Karpas-422 (cell line): ENCODE data around the gene WFIKKN2. TPM values are rescaled to one million over a fixed set of nuclear protein-coding genes. Genes with fewer than 3 reads are reported as not detected.
"Not testable (repeated sequence)": the region's sequence is repeated elsewhere in the genome, so short reads cannot be mapped to it uniquely, and the experiment has no call there.

Source experiments
- DNase-seq: peaks from one replicate; pipeline ENCODE4 v3.0.0-alpha.2; 2015
- H2AFZ ChIP-seq: fragments of 200-600 bp; sonication (generic); 2 replicates; pipeline ENCODE4 v1.6.1; 2014; ENCODE audit warnings: antibody characterized with exemption, low read length, mixed read lengths
- H3K27ac ChIP-seq: fragments of 200-600 bp; sonication (generic); 2 replicates; pipeline ENCODE4 v1.5.1; 2014; ENCODE audit warnings: mild to moderate bottlenecking, low read length, moderate library complexity
- H3K27me3 ChIP-seq: fragments of 200-600 bp; sonication (generic); 2 replicates; pipeline ENCODE4 v1.6.1; 2014; ENCODE audit warnings: low read length, mixed read lengths
- H3K36me3 ChIP-seq: fragments of 200-600 bp; sonication (generic); 2 replicates; pipeline ENCODE4 v1.6.1; 2014; ENCODE audit warnings: low read length, mixed read lengths; ENCODE audit not compliant: insufficient read depth
- H3K4me1 ChIP-seq: fragments of 200-600 bp; sonication (generic); 2 replicates; pipeline ENCODE4 v1.6.1; 2014; ENCODE audit warnings: mild to moderate bottlenecking, low read length, mixed read lengths
- H3K4me2 ChIP-seq: fragments of 200-600 bp; sonication (generic); 2 replicates; pipeline ENCODE4 v1.6.1; 2014; ENCODE audit warnings: low read length, low read depth, mild to moderate bottlenecking; ENCODE audit not compliant: poor library complexity, severe bottlenecking
- H3K4me3 ChIP-seq: fragments of 200-600 bp; sonication (generic); 2 replicates; pipeline ENCODE4 v1.5.1; 2014; ENCODE audit warnings: mild to moderate bottlenecking, antibody characterized with exemption, low read length, mixed read lengths
- H3K79me2 ChIP-seq: fragments of 200-600 bp; sonication (generic); 2 replicates; pipeline ENCODE4 v1.6.1; 2014; ENCODE audit warnings: mild to moderate bottlenecking, low read length, mixed read lengths
- H3K9ac ChIP-seq: fragments of 200-600 bp; sonication (generic); 2 replicates; pipeline ENCODE4 v1.6.0; 2014; ENCODE audit warnings: low read length
- H3K9me2 ChIP-seq: fragments of 200-600 bp; sonication (generic), shearing (Covaris generic); replicated peaks from 2 replicates; pipeline ENCODE4 v1.6.0; 2014; ENCODE audit warnings: mild to moderate bottlenecking, low read length, moderate library complexity; ENCODE audit not compliant: insufficient read depth
- H3K9me3 ChIP-seq: fragments of 300-700, 200-600 bp; sonication (generic); 2 replicates; pipeline ENCODE4 v1.6.1; 2014; ENCODE audit warnings: low read length, mixed read lengths
- H4K20me1 ChIP-seq: fragments of 200-600 bp; sonication (generic); 2 replicates; pipeline ENCODE4 v1.6.1; 2014; ENCODE audit warnings: mild to moderate bottlenecking, antibody characterized with exemption, low read length, low read depth; ENCODE audit not compliant: insufficient read depth
- total RNA-seq: library from RNA; depleted of rRNA; stranded (reverse); fragments of >200 nt; shearing (Covaris generic); gene quantifications from 2 replicates; pipeline ENCODE4 v1.2.3, GENCODE V29; 2014; ENCODE audit warnings: low replicate concordance

WFIKKN2 gene
- total RNA-seq, 1 experiment from 2014 or later = not detected

DNA sequence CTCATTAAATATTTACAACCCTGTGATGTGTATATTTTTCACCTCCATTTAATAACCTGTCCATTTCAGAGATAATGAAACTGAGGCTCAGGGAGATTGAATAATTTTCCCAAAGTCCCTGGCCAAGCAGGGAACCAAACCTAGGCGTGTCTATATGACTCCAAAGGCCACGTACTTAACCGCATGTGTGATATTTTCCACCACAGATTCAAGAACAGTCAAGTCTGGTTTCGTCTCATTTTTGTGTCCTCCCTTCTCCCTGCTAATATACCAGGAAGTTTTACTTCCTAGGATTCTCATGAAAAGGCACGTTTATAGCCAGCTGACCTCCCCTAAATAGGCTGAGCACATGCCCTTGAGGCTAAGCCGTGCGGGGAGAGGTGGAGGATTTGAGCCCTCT is 15.3 kb downstream of the WFIKKN2 start:
- Histone ChIP-seq H3K4me1 (peaks cover 12% of the 10 kb centered on the region), H3K4me3 (no peak overlapping the region), H3K27me3 (no peaks in the 10 kb centered on the region), H3K9ac (no peak overlapping the region), H3K4me2 (no peak overlapping the region), H3K9me3 (no peaks in the 10 kb centered on the region), H3K27ac (no peak overlapping the region), H3K9me2 (no peaks in the 10 kb centered on the region), H3K79me2 (no peaks in the 10 kb centered on the region), H2AFZ (no peak overlapping the region), H4K20me1 (no peaks in the 10 kb centered on the region), H3K36me3 (no peaks in the 10 kb centered on the region)
- DNase-seq = no peak

DNA sequence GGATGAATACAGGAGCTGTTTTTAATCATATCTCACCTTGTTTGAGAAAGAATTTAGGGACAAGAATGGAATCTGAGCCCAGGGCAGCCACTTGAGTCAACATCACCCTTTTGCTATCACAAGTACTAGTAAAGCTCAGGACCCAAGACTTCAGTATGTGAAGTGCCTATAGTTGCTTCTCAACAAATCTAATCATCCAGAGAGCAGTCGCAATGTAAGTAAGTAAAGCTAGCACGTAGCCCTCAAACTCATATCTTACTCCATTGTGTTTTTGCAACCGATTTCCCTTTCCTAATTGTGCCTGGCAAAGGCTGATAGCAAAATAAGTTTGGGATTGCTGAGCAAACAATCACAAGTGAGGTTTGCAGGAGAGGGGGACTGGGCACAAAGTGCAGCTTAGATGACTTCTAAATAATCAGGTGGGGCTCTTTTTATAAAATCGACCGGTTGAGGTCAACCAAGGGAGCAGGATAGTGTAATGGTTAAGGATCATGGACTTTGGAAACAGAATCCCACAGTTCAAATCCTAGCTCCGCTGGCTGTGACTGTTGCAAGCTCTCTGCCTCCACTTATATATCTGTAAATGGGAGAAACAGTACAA is 17.7 kb downstream of the WFIKKN2 start:
- H2AFZ ChIP-seq = no peak overlapping the region

DNA sequence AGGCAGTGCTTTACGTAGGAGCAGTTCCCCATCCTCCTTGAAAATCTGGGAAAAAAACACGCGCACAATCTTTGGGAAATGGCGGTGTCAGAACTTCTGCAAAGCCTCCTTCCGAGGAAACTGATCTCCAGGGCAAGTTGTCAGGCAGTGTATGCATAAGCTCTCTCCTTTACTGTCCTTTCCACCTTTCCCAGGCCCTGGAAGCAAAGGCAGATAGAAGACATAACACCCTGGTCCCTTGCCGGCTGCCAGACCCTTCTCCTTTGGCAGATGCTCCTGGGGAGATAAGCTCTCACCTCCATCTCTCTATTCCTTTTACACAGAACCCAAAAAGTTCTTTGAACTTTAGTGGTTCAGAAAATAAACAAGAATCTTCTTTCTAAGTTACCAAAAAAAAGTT is 18.4 kb downstream of the WFIKKN2 start:
- DNase-seq = no peak
- Histone ChIP-seq H3K9me3 (no peaks in the 10 kb centered on the region), H3K27ac (no peak overlapping the region), H3K4me3 (no peak overlapping the region), H2AFZ (no peak overlapping the region), H3K4me1 (peaks cover 12% of the 10 kb centered on the region), H3K4me2 (no peak overlapping the region), H3K9ac (no peak overlapping the region), H3K9me2 (no peaks in the 10 kb centered on the region), H3K27me3 (no peaks in the 10 kb centered on the region), H4K20me1 (no peaks in the 10 kb centered on the region), H3K36me3 (no peaks in the 10 kb centered on the region), H3K79me2 (no peaks in the 10 kb centered on the region)

More for the DNA sequence above, 17.7 kb downstream of the WFIKKN2 start:
- H3K4me3 ChIP-seq = no peak overlapping the region
- H4K20me1 ChIP-seq = no peaks in the 10 kb centered on the region
- no peak for DNase-seq
- H3K9ac ChIP-seq = no peak overlapping the region
- no peaks in the 10 kb centered on the region for H3K9me3 ChIP-seq
- no peaks in the 10 kb centered on the region for H3K79me2 ChIP-seq
- H3K9me2 ChIP-seq = no peaks in the 10 kb centered on the region
- H3K4me1 ChIP-seq = peaks cover 12% of the 10 kb centered on the region
- no peaks in the 10 kb centered on the region for H3K27me3 ChIP-seq
- H3K27ac ChIP-seq = no peak overlapping the region
- H3K36me3 ChIP-seq = no peaks in the 10 kb centered on the region
- no peak overlapping the region for H3K4me2 ChIP-seq

DNA sequence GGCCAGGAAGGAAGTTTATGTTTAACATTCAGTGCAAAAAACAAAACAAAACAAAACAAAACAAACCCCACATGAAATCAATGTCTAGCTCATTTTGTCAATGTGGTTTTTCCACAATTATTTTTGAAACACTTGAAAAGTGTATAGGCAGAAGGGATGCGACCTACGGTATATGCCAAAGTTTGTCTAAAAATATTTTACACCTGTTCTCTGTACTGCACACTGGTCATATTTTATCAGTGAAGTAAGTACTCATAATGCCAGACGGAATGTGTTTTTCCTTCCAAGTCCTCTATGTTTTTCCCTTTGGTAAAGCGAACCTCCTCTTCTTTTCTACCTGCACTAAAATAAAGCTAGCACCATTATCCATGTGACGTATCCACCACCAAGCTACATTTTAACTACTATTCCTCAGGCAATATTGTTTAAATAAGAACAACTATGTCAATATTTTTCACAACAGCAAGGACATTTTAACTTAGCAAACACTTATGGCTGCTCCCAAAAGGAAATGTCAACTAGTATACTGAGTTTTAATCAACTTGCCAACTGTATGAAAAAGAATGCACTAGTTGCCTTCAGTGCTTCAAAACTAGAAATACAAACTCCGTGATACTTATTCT is 20.4 kb downstream of the WFIKKN2 start:
- H4K20me1 ChIP-seq = no peaks in the 10 kb centered on the region
- H3K4me3 ChIP-seq = no peak overlapping the region
- no peaks in the 10 kb centered on the region for H3K27me3 ChIP-seq
- H3K36me3 ChIP-seq = no peaks in the 10 kb centered on the region
- H3K9ac ChIP-seq = no peak overlapping the region
- no peaks in the 10 kb centered on the region for H3K9me2 ChIP-seq
- H3K27ac ChIP-seq = no peak overlapping the region
- peaks cover 12% of the 10 kb centered on the region for H3K4me1 ChIP-seq
- no peak overlapping the region for H3K4me2 ChIP-seq
- DNase-seq = no peak
- H3K9me3 ChIP-seq = no peaks in the 10 kb centered on the region
- H2AFZ ChIP-seq = no peak overlapping the region
- no peaks in the 10 kb centered on the region for H3K79me2 ChIP-seq

DNA sequence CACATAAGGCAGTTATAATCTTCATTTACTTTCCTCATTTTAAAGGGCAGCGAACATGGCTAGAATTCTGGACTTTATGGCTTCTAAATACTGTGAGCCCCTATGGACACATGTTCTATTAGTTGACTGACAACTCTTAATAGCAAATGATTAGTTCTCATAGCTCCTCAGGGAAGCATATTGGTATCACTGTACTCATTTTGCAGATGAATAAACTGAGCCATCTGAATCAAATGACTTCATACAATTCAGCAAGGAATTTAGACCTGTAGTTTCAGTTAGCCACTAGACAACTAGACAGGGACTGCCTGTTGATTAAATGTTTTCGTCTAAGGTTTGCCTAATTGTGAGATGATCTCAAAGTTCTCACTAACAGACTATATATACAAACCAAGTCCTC is 21.0 kb downstream of the WFIKKN2 start:
- no peak for DNase-seq
- H4K20me1 ChIP-seq = 0 out of 2 replicates have a peak, but pooled peaks cover 2% of the 10 kb centered on the region
- no peaks in the 10 kb centered on the region; the same call in 1 of the 2 replicates for H3K36me3 ChIP-seq
- H3K4me1 ChIP-seq = peaks cover 12% of the 10 kb centered on the region
- H3K79me2 ChIP-seq = no peaks in the 10 kb centered on the region
- no peak overlapping the region for H3K9ac ChIP-seq
- no peak overlapping the region for H3K4me2 ChIP-seq
- no peaks in the 10 kb centered on the region for H3K27me3 ChIP-seq
- no peak overlapping the region for H3K27ac ChIP-seq
- H3K9me3 ChIP-seq = no peaks in the 10 kb centered on the region
- no peaks in the 10 kb centered on the region for H3K9me2 ChIP-seq
- H3K4me3 ChIP-seq = no peak overlapping the region
- H2AFZ ChIP-seq = no peak overlapping the region

DNA sequence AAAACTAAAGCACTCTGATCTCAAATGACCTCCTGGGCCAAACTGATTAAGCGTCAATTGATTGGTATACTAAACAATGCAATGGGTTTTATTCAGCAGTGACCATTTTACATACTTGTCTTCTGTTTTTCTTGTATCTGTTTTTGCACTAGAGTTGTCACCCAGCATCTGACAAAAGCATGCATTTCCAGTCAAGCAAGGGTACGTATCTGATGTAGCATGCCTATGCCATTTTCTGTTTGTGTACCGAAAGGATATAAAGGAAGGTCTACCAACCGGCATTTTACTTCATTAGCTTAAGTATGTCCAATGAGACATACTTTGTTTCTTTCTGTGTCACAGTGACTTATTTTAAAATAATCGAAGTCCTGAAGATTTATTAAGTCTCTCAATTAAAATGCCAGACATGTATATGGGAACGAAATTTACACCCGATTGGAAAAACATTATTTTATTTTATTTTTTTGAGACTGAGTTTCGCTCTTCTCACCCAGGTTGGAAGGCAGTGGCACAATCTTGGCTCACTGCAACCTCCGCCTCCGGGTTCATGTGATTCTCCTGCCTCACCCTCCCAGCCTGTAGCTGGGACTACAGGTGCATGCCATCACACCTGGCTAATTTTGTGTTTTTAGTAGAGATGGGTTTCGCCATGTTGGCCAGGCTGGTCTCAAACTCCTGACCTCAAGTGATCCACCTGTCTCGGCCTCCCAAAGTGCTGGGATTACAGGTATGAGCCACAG is 23.3 kb downstream of the WFIKKN2 start:
- H3K9me2 ChIP-seq = no peaks in the 10 kb centered on the region
- H3K27ac ChIP-seq = no peak overlapping the region
- no peaks in the 10 kb centered on the region for H3K9me3 ChIP-seq
- no peak overlapping the region for H3K4me3 ChIP-seq
- H3K27me3 ChIP-seq = no peaks in the 10 kb centered on the region
- H3K4me1 ChIP-seq = no peaks in the 10 kb centered on the region
- H3K36me3 ChIP-seq = peaks cover 19% of the 10 kb centered on the region
- H3K9ac ChIP-seq = no peak overlapping the region
- H3K4me2 ChIP-seq = no peak overlapping the region
- H2AFZ ChIP-seq = no peak overlapping the region
- H3K79me2 ChIP-seq = peaks cover 1% of the 10 kb centered on the region; the same call in 1 of the 2 replicates
- DNase-seq = no peak
- H4K20me1 ChIP-seq = peaks cover 18% of the 10 kb centered on the region

DNA sequence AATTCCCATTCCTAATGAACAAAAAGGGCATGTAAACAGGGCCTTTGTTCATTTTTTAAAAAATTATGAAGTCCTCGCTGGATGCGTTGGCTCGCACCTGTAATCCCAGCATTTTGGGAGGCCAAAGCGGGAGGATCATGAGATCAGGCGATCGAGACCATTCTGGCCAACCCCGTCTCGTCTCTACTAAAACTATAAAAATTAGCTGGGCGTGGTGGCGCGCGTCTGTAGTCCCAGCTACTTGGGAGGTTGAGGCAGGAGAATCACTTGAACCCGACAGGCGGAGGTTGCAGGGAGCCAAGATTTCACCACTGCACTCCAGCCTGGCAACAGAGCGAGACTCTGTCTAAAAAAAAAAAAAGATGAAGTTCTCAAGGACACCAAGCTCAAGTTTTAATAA is 24.3 kb downstream of the WFIKKN2 start:
- not testable (repeated sequence) for H3K9me2 ChIP-seq, H3K9me3 ChIP-seq, H3K4me2 ChIP-seq, H2AFZ ChIP-seq, H3K4me3 ChIP-seq, H3K27ac ChIP-seq, DNase-seq, H3K4me1 ChIP-seq, H3K27me3 ChIP-seq, H3K9ac ChIP-seq
- H4K20me1 ChIP-seq = peaks cover 28% of the 10 kb centered on the region
- peaks cover 23% of the 10 kb centered on the region for H3K36me3 ChIP-seq
- H3K79me2 ChIP-seq = peaks cover 12% of the 10 kb centered on the region

DNA sequence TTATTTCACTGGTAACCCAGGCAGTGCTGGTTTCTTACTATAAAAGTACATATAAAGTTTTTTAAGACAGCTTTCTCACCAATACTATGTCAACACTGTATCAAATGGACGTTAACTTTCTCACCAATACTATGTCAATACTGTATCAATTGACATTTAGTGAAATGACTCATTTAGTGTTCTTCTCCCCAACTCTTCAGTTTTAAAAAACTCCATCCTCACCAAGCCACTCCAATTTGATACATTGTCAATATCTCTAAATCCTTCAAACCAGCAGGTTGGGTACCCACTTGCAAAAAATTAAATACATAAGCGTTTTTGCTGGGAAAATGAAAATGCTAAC is 25.9 kb downstream of the WFIKKN2 start:
- no peaks in the 10 kb centered on the region for H3K27me3 ChIP-seq
- no peak overlapping the region for H3K4me3 ChIP-seq
- no peak overlapping the region for H2AFZ ChIP-seq
- H3K36me3 ChIP-seq = peaks cover 23% of the 10 kb centered on the region
- peaks cover 35% of the 10 kb centered on the region for H4K20me1 ChIP-seq
- no peak overlapping the region for H3K9ac ChIP-seq
- no peaks in the 10 kb centered on the region for H3K9me2 ChIP-seq
- peaks cover 20% of the 10 kb centered on the region for H3K79me2 ChIP-seq
- no peak overlapping the region for H3K27ac ChIP-seq
- no peak for DNase-seq
- H3K4me2 ChIP-seq = no peak overlapping the region
- H3K9me3 ChIP-seq = no peaks in the 10 kb centered on the region
- peaks cover 12% of the 10 kb centered on the region for H3K4me1 ChIP-seq
